GM19372 (cell line): ENCODE data around the gene LIG1.

Source experiments
- ATAC-seq: cut with Tn5 transposase; IDR thresholded peaks from one replicate; pipeline ENCODE4 v1.9.1; 2021; ENCODE audit warnings: mild to moderate bottlenecking, low read depth, moderate library complexity; ENCODE audit not compliant: unreplicated experiment

The LIG1 gene

GRCh38 chr19:48169939-48170803 lies at the start of gene LIG1, which contains the start of gene ZSWIM9:
Gene LIG1 (minus strand): TSS chr19:48170344. CDS start chr19:48165566, 4,778 bp downstream.
Gene ZSWIM9 (plus strand): TSS chr19:48170680. CDS start chr19:48171803, 1,123 bp downstream.
- ATAC-seq: peak; percentile 83

DNA sequence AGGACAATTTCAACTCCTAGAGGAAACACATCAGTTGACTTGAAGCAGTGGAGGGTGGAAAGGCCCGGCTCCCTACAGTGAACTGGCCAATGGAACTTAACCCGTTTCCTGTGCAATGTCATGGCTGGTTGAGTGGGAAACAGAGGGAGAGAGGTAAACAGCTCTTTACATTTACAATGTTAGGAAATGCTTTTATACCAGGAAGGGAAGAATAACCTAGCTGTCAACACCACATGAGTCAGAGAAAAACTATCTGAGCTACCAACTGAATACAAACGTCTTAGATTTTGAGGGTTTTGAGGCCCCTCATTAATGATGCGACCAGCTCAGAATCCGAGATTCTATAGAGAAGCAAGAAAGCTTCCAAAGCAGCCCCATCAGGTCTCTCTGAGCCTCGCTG lies 48.9 kb upstream of the LIG1 start:
- ATAC-seq: no peak

GRCh38 chr19:48216933-48217332 lies 46.8 kb upstream of the LIG1 start:
- ATAC-seq: no peak

DNA sequence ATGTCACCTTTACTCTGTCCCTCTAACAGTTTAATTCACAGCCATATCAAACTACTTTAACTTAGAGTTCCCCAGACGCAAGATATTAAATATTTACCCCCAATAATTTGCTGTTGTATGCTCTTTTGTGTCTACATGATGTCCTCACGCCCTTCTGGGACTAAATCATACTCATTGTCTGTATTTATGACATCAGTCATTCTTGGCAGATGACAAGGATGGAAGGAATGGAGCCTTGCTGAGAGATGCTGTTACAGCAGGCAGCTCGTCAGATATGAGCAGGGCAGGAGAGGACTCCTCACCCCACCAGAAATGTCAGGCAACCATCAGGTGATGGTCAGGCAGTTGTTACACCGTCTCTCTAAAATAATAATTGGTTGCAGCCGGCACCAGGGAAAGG lies 43.8 kb upstream of the LIG1 start:
- ATAC-seq: no peak

GRCh38 chr19:48210005-48210404 lies 39.9 kb upstream of the LIG1 start:
- ATAC-seq: no peak

GRCh38 chr19:48206397-48207093 lies 36.4 kb upstream of the LIG1 start:
- ATAC-seq: no peak

GRCh38 chr19:48203794-48204628 lies 33.9 kb upstream of the LIG1 start:
- peak; percentile 94 for ATAC-seq

- no peak for ATAC-seq
Measured at GRCh38 chr19:48203222-48203793, 33.2 kb upstream of the LIG1 start.

DNA sequence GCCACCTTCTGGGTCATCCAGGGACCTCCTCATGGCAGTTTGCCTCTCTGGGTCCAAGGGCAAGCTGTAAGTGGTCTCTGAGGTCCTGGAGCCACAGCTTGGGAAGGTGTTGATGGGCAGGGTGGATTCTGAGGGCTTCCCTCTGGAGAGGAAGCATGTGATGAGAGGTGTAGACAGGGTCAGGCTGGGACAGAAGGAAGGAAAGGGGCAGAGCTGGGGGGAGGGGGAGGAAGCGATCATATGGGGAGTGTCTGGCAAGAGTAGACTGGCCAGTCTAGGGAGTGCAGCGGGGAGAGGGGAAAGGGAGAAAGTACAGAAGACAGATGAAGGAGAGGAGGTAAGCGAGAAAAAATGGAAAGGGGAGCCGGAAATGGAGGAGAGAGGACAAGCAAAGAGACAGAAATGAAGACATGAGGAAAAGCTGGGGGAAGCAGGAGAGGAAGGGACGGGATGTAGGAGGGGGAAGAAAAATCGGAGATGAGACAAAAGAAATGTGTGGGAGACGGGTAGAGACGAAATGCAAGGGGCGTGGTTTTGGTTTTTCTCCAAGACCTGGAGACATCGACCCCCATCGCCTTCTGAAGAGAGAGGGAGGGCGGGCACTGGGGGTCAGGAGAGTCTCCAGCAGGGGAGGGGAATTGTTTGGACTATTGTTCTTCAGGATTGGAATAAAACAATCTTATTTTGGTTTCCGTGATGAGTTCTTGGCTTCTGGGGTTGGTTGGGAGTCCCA lies 27.0 kb upstream of the LIG1 start:
- no peak for ATAC-seq

GRCh38 chr19:48196321-48196763 lies 26.2 kb upstream of the LIG1 start:
- ATAC-seq: no peak

DNA sequence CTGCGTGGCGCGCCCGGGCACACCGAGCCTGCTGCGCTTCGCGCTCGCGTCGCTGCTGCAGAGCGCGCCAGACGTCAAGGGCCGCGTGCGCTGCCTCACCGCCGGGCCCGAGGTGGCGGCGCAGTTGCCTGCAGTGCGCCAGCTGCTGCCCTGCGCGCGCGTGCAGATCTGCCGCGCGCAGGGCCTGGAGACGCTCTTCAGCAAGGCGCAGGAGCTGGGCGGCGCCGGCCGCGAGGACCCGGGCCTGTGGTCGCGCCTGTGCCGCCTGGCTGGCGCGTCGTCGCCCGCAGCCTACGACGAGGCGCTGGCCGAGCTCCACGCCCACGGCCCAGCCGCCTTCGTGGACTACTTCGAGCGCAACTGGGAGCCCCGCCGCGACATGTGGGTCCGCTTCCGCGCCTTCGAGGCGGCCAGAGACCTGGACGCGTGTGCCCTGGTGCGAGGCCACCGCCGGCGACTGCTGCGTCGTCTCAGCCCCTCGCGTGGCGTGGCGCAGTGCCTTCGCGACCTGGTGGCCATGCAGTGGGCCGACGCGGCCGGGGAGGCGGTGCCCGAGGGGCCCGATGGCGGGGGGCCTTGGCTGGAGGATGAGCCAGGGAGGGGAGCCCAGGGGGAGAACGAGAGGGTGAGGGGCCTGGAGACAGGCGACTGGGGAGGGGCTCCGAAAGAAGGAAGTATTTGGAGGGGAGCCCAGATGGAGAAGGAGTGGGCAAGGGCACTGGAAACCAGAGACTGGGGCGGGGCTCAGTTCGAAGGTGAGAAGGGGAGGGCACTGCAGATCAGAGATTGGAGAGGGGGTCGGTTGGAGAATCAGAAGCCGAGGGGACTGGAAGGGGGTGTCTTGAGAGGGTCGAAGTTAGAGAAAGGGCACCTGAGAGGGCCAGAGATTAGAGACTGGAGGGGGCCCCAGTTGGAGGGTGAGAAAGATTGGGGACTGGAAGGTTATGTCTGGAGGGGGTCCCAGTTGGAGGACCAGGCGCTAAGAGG lies 25.0 kb upstream of the LIG1 start:
- no peak for ATAC-seq

DNA sequence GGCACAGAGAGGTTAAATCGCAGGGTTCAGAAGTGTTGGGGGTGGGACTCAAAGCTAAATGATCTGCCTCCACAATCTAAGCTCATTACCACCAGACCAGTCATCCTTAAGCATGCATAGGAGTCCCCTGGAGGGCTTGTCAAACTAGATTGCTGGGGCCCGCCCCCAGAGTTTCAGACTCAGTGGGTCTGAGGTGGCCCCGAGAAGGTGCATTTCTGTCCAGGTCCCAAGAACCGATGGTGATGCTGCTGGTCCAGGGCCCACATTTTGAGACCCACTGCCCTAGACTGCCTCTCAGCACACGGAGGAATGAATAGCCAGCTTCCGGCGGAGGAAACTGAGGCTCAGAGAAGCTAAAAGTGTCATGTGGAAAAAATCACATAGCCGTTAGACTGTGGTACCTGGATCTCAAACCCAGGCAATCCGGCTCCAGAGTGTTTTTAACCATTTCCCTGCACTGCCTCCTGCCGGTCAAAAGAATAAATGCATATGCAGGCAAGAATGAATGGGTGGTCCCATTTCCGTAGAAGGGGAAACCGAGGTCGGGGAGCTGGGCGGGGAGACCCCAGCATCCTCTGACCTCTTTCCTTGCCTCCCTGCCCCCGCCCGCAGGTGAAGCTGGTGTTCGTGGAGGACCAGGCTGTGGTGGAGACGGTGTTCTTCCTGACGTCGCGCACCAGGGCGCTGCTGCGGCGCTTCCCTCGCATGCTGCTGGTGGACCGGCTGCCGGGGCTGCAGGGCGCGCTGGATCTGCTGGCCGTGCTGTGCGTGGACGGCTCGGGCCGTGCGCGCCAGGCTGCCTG lies 24.1 kb upstream of the LIG1 start:
- no peak for ATAC-seq

DNA sequence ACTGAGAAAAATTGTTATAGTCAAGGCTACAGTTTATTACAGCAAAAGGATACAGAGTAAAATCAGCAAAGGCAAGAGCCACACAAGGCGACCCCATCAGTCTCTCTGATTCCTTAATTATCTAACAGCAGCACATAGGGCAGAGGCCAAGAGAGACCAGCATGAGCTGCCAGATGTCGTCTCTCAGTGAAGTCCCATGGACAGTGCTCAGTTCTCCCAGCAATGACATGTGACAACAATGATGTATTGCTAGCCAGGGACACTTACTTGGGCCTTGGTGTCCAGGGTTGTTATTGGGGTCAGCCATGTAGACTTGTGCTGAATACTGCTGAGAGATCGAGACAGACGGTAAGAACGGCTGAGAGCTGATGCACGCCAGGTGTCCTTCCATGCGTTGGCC lies 22.6 kb upstream of the LIG1 start:
- ATAC-seq: no peak

DNA sequence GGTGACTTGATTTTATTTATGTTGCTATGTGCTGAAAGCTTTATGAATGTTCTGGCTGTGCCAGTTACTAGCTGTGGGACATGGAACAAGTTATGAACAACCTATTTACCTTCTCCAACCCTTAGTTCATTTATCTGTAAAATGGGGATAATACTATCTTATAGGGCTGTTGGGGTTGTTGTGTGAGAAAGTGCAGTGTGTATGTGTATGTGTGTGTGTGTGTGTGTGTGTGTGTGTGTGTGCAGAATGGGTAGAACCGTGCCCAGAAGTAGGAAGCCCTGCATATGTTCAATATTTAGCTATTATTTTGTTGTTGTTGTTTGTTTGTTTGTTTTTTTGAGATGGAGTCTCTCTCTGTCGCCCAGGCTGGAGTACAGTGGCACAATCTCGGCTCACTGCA lies 20.7 kb upstream of the LIG1 start:
- no peak for ATAC-seq

DNA sequence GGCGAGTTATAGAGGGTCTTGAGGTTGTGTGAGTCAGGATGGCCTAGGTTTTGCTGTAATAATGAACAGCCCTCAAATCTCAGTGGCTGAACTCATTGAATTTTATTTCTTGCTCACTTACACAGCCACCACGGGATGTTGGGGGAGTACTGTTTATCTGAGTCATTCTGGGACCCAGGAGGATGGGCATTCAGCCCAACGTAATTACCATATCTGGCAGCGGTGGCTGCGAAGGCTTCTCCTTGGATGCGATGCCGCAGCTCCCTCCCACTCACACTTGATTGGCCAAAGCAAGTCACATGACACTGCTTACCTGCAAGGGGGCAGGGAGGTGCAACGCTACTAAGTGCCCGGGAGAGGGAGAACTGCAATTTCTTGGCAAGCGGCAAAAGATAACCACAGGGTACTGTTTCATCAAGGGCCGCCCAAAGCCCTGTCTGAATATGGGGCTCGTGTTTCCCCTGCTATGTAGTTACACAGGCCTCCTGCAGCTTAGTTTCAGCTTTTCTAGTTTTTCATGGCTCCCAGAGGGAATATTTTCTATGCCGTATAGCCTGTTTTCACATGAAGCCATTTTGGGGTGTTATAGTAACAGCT lies 20.2 kb upstream of the LIG1 start:
- no peak for ATAC-seq

DNA sequence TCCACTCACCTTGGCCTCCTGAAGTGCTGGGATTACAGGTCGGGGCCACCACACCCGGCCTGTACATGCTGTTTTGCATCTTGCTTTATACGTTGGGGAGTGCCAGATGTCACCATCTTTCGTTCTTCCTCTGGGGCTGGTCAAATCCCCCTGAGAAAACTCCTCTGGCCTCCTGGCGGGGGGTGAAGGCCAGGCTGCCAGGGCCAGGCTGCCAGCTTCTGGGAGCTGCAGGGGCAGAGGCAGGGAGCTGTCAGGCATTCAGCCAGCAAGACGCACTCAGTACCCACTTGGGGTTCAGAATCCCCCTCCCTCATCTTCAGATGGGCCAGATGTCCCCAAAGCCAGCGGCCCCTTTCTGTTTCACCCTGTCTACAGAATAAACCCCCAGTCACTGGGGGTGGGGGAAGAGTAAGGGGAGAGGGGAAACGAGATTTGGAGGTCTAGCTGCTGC lies 16.4 kb upstream of the LIG1 start:
- no peak for ATAC-seq

- ATAC-seq: no peak
Measured at GRCh38 chr19:48186015-48186414, 15.9 kb upstream of the LIG1 start.
